HG03354 (cell line): ENCODE results near the gene GARRE1.
"Not testable (repeated sequence)": the region's sequence is repeated elsewhere in the genome, so short reads cannot be mapped to it uniquely, and the experiment has no call there.

Source experiments
- ATAC-seq: cut with Tn5 transposase; IDR thresholded peaks from one replicate; pipeline ENCODE4 v1.9.1; 2021; ENCODE audit warnings: mild to moderate bottlenecking; ENCODE audit not compliant: unreplicated experiment, poor library complexity, severe bottlenecking

Gene GARRE1

DNA sequence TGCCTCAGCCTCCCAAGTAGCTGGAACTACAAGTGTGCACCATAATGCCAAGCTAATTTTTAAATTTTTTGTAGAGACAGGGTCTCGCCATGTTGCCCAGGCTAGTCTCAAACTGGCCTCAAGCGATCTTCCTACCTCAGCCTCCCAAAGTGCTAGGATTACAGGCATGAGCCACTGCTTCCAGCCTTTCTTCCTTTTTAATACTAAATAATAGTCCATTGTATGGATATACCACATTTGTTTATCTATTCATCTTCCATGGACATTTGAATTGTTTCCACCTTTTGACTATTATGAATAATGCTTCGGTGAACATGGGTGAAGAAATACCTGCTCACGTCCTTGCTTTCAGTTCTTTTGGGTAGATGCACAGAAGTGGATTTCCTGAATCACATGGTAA lies 24.4 kb downstream of the GARRE1 start:
- ATAC-seq = no peak

GRCh38 chr19:34281444-34281843 lies 27.1 kb downstream of the GARRE1 start:
- not testable (repeated sequence) for ATAC-seq

DNA sequence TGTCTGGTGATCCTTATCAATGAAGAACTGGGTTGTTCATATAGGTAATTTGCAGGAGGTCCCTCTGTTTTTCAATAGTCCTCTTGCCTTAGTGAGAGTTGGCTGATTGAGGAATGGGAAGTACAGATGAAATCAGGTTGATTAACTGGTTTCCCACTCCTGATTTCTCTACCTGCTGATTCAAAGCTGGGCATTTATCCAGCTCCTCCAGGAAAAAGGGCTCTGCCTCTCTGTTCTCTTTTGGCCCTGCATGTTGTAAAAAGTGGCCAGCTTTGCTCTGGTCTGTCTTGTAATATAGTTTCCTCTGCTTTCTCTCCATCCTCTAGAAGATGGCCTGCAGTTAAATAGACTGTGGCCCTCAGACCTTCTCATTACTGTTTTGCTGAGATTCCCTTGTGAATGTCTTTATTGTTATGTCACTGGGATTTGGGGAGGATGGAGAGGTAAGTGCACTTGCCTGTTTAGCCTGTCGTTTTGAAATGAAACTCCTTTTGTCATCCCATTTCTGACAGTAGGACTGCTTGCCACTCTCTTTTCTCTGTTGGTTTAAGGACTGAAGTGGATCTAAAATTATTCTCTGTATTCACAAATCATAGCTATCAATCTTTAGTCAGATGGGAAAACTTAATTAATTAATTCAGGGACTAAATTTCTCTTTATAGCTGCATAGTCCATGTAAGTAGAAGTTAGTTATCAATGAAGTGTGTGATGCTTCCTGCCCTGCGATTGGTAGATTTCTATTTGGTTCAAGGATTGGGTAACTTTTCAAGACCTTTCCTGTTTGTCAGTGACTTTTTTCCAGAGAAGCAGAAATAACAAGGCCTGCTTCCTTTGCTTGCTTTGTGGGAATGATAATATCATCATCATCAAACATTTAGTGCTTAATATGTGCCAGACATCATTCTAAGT lies 28.5 kb downstream of the GARRE1 start:
- ATAC-seq = no peak

DNA sequence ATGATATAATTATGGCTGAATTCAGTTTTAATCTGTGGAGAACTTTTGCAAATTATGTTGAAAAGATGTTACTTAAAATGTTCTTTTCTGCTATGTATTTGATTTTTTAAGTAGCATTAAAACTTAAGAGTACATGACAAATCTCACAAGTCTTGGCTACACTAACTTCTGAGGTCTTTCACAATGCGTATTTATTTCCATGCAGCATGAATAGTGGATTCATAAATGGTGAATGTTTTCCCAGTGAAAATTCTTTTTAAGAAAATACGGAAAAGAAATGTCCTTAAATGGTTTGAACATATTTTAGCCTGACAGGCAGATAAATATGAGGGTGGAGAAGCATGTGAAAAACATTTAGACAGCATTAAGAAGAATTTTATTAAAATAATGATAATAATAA lies 30.2 kb downstream of the GARRE1 start:
- ATAC-seq = no peak

DNA sequence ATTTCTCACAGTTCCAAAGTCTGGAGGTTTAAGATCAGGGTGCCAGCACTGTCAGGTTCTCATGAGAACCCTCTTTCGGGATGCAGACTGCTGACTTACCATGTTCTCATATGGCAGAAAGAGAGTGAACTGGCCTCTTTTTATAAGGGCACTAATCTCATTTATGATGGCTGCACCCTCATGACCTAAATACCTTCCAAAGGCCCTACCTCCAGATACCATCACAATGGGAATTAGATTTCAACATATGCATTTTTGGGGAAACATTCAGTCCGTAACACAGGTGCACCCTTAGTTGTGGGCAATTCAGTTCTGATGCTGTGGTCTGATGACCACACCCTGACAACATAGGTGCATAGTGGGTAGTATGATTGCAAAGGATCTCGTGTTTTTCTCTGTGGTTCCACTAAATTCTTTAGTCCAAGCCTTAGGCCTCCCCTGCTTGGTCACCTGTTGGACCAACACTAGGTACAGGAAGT lies 33.3 kb downstream of the GARRE1 start:
- ATAC-seq = no peak

DNA sequence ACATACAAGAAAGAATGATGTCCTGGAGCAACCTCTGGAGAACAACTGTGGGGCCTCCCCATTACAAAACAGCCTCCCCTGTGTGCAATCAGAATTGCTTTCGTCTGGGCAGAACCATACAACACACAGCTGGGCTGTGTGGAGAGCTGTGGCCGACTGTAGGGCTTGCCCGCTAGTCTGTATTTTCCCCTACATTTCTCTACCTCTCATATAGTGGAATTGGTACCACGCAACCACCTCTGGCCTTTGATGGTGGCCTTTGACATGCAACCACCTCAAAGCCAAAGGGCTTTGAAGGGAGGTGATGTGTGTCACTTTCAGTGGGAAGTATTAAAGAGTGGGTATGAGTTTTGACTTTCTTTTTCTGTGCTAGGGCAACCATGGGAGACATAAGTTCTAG lies 34.0 kb downstream of the GARRE1 start:
- no peak for ATAC-seq

DNA sequence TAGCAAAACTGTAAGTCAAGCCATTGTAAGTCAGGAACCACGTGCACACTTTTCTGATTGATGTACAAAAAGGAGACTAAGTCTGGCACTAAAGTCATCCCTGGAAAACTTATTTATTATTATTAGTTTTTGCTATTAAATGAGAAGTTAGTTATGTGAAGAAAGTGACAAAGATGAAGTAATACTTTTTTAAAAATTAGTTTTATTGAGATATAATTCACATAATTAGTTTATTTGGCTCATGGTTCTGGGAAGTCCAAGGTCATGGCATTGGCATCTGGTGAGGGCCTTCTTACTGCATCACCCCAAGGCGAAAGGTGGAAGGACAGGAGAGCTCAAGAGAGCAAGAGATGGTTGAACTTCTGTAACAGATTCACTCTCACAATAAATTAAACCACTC lies 36.9 kb downstream of the GARRE1 start:
- no peak for ATAC-seq

GRCh38 chr19:34295103-34295502 lies 40.7 kb downstream of the GARRE1 start:
- ATAC-seq = no peak

DNA sequence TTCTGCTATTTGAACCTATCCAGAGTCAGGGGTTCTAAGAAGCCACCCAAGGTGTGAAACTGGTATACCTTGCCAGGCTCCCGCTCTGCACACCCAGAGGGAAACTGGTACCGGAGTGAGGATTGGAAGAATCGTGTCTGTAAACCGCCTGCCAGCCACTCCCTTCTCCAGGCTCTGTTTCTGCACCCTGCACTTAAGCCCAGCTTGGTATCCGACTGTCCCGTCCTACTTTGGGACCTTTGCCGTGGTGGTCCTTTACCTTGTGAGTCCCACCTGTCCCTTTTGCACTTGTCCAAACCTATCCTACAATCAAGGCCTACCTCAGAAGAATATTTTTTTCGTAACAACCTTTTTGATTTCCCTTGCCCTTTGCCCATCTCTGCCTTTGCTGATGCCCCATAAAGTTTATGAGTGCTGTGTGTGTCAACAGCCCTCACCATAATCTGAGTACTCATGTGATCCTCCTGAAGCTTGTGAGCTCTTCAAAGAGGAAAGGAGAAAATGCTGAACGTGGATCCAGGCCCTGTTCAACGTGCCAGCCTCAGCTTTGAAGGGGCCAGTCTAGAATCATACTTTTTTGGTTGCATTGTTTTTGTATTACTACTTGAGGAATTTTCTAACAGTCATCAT lies 44.7 kb downstream of the GARRE1 start:
- no peak for ATAC-seq

GRCh38 chr19:34299576-34299975 lies 45.2 kb downstream of the GARRE1 start:
- no peak for ATAC-seq

- ATAC-seq = no peak
Measured at GRCh38 chr19:34300380-34300779, 46.0 kb downstream of the GARRE1 start.

GRCh38 chr19:34300962-34301361 lies 46.6 kb downstream of the GARRE1 start:
- ATAC-seq = no peak
